Breast epithelium (tissue), 3 donors: Measurements from ENCODE around the gene TPRA1.

ENCODE experiments used
- CTCF ChIP-seq, 3 donors: fragments of 450-650 bp; IDR thresholded peaks; one replicate each; pipeline ENCODE4 v1.5.1; 2016 to 2017; ENCODE audit warnings: antibody characterized with exemption in 3 of 3, mild to moderate bottlenecking in 3 of 3, moderate library complexity in 3 of 3
- POLR2A ChIP-seq: fragments of 450-650 bp; IDR thresholded peaks from one replicate; pipeline ENCODE4 v1.6.1; 2016; ENCODE audit warnings: antibody characterized with exemption, mild to moderate bottlenecking, moderate library complexity
- POLR2AphosphoS5 ChIP-seq, 3 donors: sonication (generic); formaldehyde crosslinking; IDR thresholded peaks; one replicate each; pipeline ENCODE4 v1.6.1; 2017; ENCODE audit warnings: antibody characterized with exemption in 3 of 3

DNA sequence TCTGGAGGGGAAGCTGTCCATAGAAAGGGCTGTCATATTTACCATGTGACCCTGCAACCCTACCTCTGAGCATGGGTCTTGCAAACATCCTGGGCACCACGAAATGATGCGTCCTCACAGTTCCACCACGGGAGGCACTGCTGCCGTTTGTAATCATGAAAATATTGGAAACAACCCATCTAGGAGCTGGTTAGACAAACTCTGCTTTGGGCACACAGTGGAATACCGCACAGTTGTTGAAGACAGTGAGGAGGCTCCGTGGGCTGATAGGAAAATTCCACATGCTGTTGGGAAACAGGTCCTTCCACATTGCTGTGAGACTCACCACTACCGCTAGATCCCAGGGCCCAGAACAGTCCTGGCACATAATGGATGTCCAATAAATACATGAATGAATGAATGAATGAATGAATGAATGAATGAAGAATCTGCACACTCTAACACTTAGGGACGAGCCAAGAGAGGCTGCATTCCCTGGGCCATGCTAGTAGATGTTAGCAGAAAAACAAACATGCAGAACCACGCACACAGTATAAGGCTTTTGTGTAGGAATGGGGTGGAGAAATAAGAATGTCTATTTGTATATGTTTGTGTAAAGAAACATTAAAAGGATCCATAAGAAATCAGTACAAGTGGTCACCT, 40.6 kb downstream of the TPRA1 start:
- TF ChIP-seq POLR2AphosphoS5 (IDR thresholded peaks at IDR 0.05) (no peak), CTCF (IDR thresholded peaks at IDR 0.05) (no peak), POLR2A (no peak)
